ENCODE data around the gene LPAR1. TPM values are rescaled to one million over a fixed set of nuclear protein-coding genes. Genes with fewer than 3 reads are reported as not detected.

LPAR1 gene
- total and polyA plus RNA-seq, 2 of the 8 experiments (the other 6 are each of a cell fraction or from before 2014, with no cell fraction given): 3.4 to 5.1 TPM

DNA sequence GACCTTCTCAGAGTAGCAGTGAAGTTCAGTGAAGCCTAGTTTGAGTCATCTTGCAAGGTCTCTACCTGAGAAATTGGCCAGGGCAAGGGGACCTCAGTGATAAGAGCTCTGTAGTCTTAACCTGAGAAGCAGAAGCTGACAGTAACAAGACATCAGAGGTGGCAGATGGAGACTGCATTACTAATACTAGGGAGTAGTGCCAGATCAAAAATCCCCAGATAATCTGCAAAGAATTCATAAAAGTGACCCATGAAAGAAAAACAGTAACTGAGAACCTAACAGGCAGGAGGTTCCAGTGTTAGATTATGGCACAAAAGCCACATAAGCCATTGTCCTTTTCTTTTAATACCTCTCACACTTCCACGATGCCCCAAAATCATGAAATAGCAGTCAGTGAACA lies 194.1 kb downstream of the LPAR1 start (continued):
- TF ChIP-seq SIN3A (conservative IDR thresholded peaks at IDR 0.05 in 1 of 2, IDR thresholded peaks at IDR 0.05 in 1 of 2; ENCODE audit: low read depth in 1 of 2, low read length in 2 of 2) (no peak), TBP (IDR thresholded peaks at IDR 0.05; ENCODE audit: low read depth, low read length) (no peak), SAP30 (IDR thresholded peaks at IDR 0.05; ENCODE audit: insufficient read depth, insufficient replicate concordance, low read length) (no peak)
